NCI-H1694 treated with DMSO at 0.1 percent for 48 hours (cell line): ENCODE measurements around the gene EFNB2.

Source experiments
- DNase-seq: peaks from one replicate; lab custom pipeline; 2025; lab: John Stamatoyannopoulos, UW

The EFNB2 gene

GRCh38 chr13:106535552-106536243, at the start of gene EFNB2:
Gene EFNB2, minus strand, starts transcription at chr13:106535662. Its CDS starts 698 bp downstream, at chr13:106534964.
- DNase-seq, result peak; percentile 90

- DNase-seq, result no peak
These were observed 45.8 kb upstream of the EFNB2 start for GRCh38 chr13:106581225-106581624.

- DNase-seq, result no peak
These were observed 40.4 kb upstream of the EFNB2 start for GRCh38 chr13:106575896-106576295.

- DNase-seq, result no peak
These were observed 38.4 kb upstream of the EFNB2 start for GRCh38 chr13:106573868-106574267.

- DNase-seq, result no peak
These were observed 37.9 kb upstream of the EFNB2 start for GRCh38 chr13:106573284-106573846.

- no peak for DNase-seq
These were observed 34.9 kb upstream of the EFNB2 start for GRCh38 chr13:106570299-106570852.

GRCh38 chr13:106569233-106570095, 34.0 kb upstream of the EFNB2 start:
- no peak for DNase-seq

GRCh38 chr13:106568299-106569003, 33.0 kb upstream of the EFNB2 start:
- DNase-seq, result no peak

- peak; percentile 89 for DNase-seq
These were observed 32.2 kb upstream of the EFNB2 start, which contains the start of gene ARGLU1 for GRCh38 chr13:106567474-106568298. Gene ARGLU1, minus strand, starts transcription at chr13:106568137. Its CDS starts 218 bp downstream, at chr13:106567919.

- peak; percentile 23 for DNase-seq
These were observed 31.4 kb upstream of the EFNB2 start for GRCh38 chr13:106566641-106567473.

- no peak for DNase-seq
These were observed 29.8 kb upstream of the EFNB2 start for GRCh38 chr13:106565127-106565775.

GRCh38 chr13:106562301-106562700, 26.8 kb upstream of the EFNB2 start:
- DNase-seq, result no peak

- no peak for DNase-seq
These were observed 26.2 kb upstream of the EFNB2 start for GRCh38 chr13:106561551-106562170.

GRCh38 chr13:106560821-106561220, 25.4 kb upstream of the EFNB2 start:
- no peak for DNase-seq

GRCh38 chr13:106558527-106558926, 23.1 kb upstream of the EFNB2 start:
- no peak for DNase-seq

- no peak for DNase-seq
These were observed 20.3 kb upstream of the EFNB2 start for GRCh38 chr13:106555631-106556328.

- no peak for DNase-seq
These were observed 16.3 kb upstream of the EFNB2 start for GRCh38 chr13:106551751-106552150.

- no peak for DNase-seq
These were observed 15.9 kb upstream of the EFNB2 start for GRCh38 chr13:106551350-106551749.
